Hepatocyte (in vitro differentiated cells): Measurements from ENCODE around the gene SNAP25. TPM values are rescaled to one million over a fixed set of nuclear protein-coding genes. Genes with fewer than 3 reads are reported as not detected.

Experiments used
- DNase-seq: peaks from one replicate; pipeline ENCODE4 v3.0.0-alpha.2; 2016; ENCODE audit warnings: low spot score
- H2AFZ ChIP-seq: fragments of 200-600 bp; sonication (generic); 2 replicates; pipeline ENCODE4 v1.6.0; 2016; ENCODE audit warnings: antibody characterized with exemption, mild to moderate bottlenecking
- H3K27ac ChIP-seq: fragments of 200-600 bp; sonication (generic); 2 replicates; pipeline ENCODE4 v1.5.1; 2016; ENCODE audit warnings: mild to moderate bottlenecking
- H3K27me3 ChIP-seq: fragments of 200-600 bp; sonication (generic); 2 replicates; pipeline ENCODE4 v1.6.1; 2016
- H3K36me3 ChIP-seq: fragments of 200-600 bp; sonication (generic); replicated peaks from 2 replicates; pipeline ENCODE4 v1.5.1; 2016; ENCODE audit warnings: low read depth; ENCODE audit not compliant: insufficient read depth
- H3K4me1 ChIP-seq: fragments of 200-600 bp; sonication (generic); 2 replicates; pipeline ENCODE4 v1.5.1; 2016; ENCODE audit warnings: mild to moderate bottlenecking, moderate library complexity; ENCODE audit not compliant: insufficient read depth
- H3K4me2 ChIP-seq: fragments of 200-600 bp; sonication (generic); 2 replicates; pipeline ENCODE4 v1.6.0; 2016
- H3K4me3 ChIP-seq: fragments of 200-600 bp; sonication (generic); 2 replicates; pipeline ENCODE4 v1.5.1; 2016; ENCODE audit warnings: mild to moderate bottlenecking
- H3K79me2 ChIP-seq: fragments of 200-600 bp; sonication (generic); 2 replicates; pipeline ENCODE4 v1.6.0; 2017; ENCODE audit warnings: mild to moderate bottlenecking
- H3K9me2 ChIP-seq: fragments of 200-600 bp; sonication (generic); replicated peaks from 2 replicates; pipeline ENCODE4 v1.6.0; 2017; ENCODE audit warnings: mild to moderate bottlenecking; ENCODE audit not compliant: insufficient read depth
- H3K9me3 ChIP-seq: fragments of 200-600 bp; sonication (generic); 2 replicates; pipeline ENCODE4 v1.5.1; 2016; ENCODE audit warnings: low read depth, mild to moderate bottlenecking
- H4K20me1 ChIP-seq: fragments of 200-600 bp; sonication (generic); 2 replicates; pipeline ENCODE4 v1.6.0; 2016; ENCODE audit warnings: mild to moderate bottlenecking; ENCODE audit not compliant: insufficient read depth, poor library complexity, severe bottlenecking
- EZH2 ChIP-seq: fragments of 200-600 bp; sonication (generic); IDR thresholded peaks from 2 replicates; pipeline ENCODE4 v1.6.1; 2016; ENCODE audit warnings: antibody characterized with exemption, mild to moderate bottlenecking, borderline replicate concordance
- EZH2phosphoT487 ChIP-seq: fragments of 200-600 bp; sonication (generic); IDR thresholded peaks from one replicate; pipeline ENCODE4 v1.6.1; 2018; ENCODE audit warnings: antibody characterized with exemption, mild to moderate bottlenecking, low read depth, moderate library complexity; ENCODE audit not compliant: unreplicated experiment, severe bottlenecking
- WGBS: methylation state at CpG from one replicate; pipeline ENCODE4 v1.1.6; 2016; ENCODE audit warnings: low lambda C conversion rate; ENCODE audit errors: missing lambda C conversion rate; 5-methylcytosine and 5-hydroxymethylcytosine counted together
- polyA plus RNA-seq: library from polyadenylated mRNA; unstranded; fragments of >200 nt; fragmentation: Nextera tagmentation; extraction: Ambion mirVana; gene quantifications from 2 replicates; pipeline ENCODE4 v1.2.1, GENCODE V29; 2016
- total RNA-seq: library from RNA; depleted of rRNA; stranded (reverse); fragments of >200 nt; gene quantifications from 2 replicates; pipeline ENCODE4 v1.2.3, GENCODE V29; 2014
- TF ChIP-seq, protein P1 (sequence below): fragments of 200-600 bp; sonication (generic); IDR thresholded peaks from 2 replicates; pipeline ENCODE4 v1.5.1; 2016; ENCODE audit warnings: antibody characterized with exemption, mild to moderate bottlenecking; ENCODE audit not compliant: poor library complexity

Gene SNAP25
- total and polyA plus RNA-seq, 2 experiments from 2014 or later: 3.7 to 5.2 TPM

- Histone ChIP-seq H3K4me3 (no peak overlapping the region), H3K4me2 (no peak overlapping the region), H3K79me2 (no peaks in the 10 kb centered on the region), H3K27ac (no peak overlapping the region), H3K4me1 (no peaks in the 10 kb centered on the region), H3K27me3 (no peaks in the 10 kb centered on the region), H3K9me2 (no peaks in the 10 kb centered on the region), H4K20me1 (no peaks in the 10 kb centered on the region), H2AFZ (no peak overlapping the region), H3K36me3 (no peaks in the 10 kb centered on the region), H3K9me3 (no peaks in the 10 kb centered on the region)
- DNase-seq: no peak
- TF ChIP-seq EZH2: no peak
- no peak for TF ChIP-seq EZH2phosphoT487
- TF ChIP-seq, protein P1, sequence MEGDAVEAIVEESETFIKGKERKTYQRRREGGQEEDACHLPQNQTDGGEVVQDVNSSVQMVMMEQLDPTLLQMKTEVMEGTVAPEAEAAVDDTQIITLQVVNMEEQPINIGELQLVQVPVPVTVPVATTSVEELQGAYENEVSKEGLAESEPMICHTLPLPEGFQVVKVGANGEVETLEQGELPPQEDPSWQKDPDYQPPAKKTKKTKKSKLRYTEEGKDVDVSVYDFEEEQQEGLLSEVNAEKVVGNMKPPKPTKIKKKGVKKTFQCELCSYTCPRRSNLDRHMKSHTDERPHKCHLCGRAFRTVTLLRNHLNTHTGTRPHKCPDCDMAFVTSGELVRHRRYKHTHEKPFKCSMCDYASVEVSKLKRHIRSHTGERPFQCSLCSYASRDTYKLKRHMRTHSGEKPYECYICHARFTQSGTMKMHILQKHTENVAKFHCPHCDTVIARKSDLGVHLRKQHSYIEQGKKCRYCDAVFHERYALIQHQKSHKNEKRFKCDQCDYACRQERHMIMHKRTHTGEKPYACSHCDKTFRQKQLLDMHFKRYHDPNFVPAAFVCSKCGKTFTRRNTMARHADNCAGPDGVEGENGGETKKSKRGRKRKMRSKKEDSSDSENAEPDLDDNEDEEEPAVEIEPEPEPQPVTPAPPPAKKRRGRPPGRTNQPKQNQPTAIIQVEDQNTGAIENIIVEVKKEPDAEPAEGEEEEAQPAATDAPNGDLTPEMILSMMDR: no peak
- 73% methylated on average over 4 of the region's 4 CpGs for WGBS
Measured at GRCh38 chr20:10328897-10329255, 110.2 kb downstream of the SNAP25 start.

GRCh38 chr20:10329387-10330005 lies 110.9 kb downstream of the SNAP25 start:
- no peaks in the 10 kb centered on the region for H3K9me3 ChIP-seq
- H3K4me3 ChIP-seq: no peak overlapping the region
- H3K27me3 ChIP-seq: no peaks in the 10 kb centered on the region
- H3K4me2 ChIP-seq: no peak overlapping the region
- TF ChIP-seq, protein P1: no peak
- H3K79me2 ChIP-seq: no peaks in the 10 kb centered on the region
- no peaks in the 10 kb centered on the region for H4K20me1 ChIP-seq
- H3K27ac ChIP-seq: no peak overlapping the region
- no peaks in the 10 kb centered on the region for H3K4me1 ChIP-seq
- no peaks in the 10 kb centered on the region for H3K36me3 ChIP-seq
- WGBS: 93% methylated on average over 4 of the region's 4 CpGs
- H2AFZ ChIP-seq: no peak overlapping the region
- H3K9me2 ChIP-seq: no peaks in the 10 kb centered on the region
- no peak for DNase-seq

DNA sequence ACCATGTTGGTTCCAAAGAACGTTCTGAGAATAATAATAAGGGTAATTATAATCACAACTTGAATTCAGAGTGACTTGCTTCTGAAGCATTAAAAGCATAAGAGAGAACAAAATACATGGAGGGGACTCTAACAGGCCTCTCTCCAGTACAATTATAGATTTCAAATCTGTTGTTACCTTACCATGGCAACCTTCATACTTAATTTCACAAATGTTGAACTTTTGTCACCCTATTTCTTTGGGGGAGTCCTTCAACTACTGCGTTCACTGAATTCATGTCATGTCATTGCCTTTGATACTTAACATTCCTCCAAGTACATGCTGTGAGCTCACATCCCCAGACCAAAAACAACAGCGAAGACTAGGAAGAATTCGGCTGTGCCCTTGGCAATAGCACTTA lies 111.4 kb downstream of the SNAP25 start:
- Histone ChIP-seq H4K20me1 (no peaks in the 10 kb centered on the region), H3K27me3 (no peaks in the 10 kb centered on the region), H2AFZ (no peak overlapping the region), H3K9me3 (no peaks in the 10 kb centered on the region), H3K36me3 (no peaks in the 10 kb centered on the region), H3K27ac (no peak overlapping the region), H3K4me1 (no peaks in the 10 kb centered on the region), H3K79me2 (no peaks in the 10 kb centered on the region), H3K9me2 (no peaks in the 10 kb centered on the region), H3K4me2 (no peak overlapping the region), H3K4me3 (no peak overlapping the region)
- DNase-seq: no peak
- no peak for TF ChIP-seq EZH2
- TF ChIP-seq, protein P1: no peak
- no peak for TF ChIP-seq EZH2phosphoT487
- WGBS: 87% methylated on average over 4 of the region's 4 CpGs
